Caco-2 (cell line): ENCODE results near the gene MRPS27. TPM values are rescaled to one million over a fixed set of nuclear protein-coding genes. Genes with fewer than 3 reads are reported as not detected.

Experiments used
- BruUV-seq: library from RNA; stranded (reverse); fragments of 400-500 nt; replicated peaks from 2 replicates; lab custom pipeline; 2021; lab: Mats Ljungman, UMichigan
- CTCF ChIA-PET: fragments of 300-600 bp; sonication (Branson Sonifier 250); formaldehyde crosslinking; loops from one replicate; lab custom pipeline; 2022; ENCODE audit warnings: antibody characterized with exemption; lab: Charles Lee
- POLR2A ChIA-PET: fragments of 300-600 bp; sonication (Branson Sonifier 250); formaldehyde crosslinking; loops from one replicate; lab custom pipeline; 2022; ENCODE audit warnings: antibody characterized with exemption; lab: Charles Lee
- DNase-seq, 2 experiments: peaks; one replicate each; pipeline versions ENCODE4 v3.0.0 to v3.0.0-alpha.2; 2020 to 2022
- H3K27me3 ChIP-seq: replicated peaks from 2 replicates; pipeline ENCODE4 v1.6.0; 2011; ENCODE audit warnings: low read length; ENCODE audit not compliant: control insufficient read depth, insufficient read depth
- H3K36me3 ChIP-seq: 2 replicates; pipeline ENCODE4 v1.5.1; 2011; ENCODE audit warnings: low read length; ENCODE audit not compliant: control insufficient read depth, insufficient read depth
- H3K4me1 ChIP-seq: fragments of 250-450 bp; sonication (Bioruptor Pico); 2 replicates; pipeline ENCODE4 v1.5.1; 2020; ENCODE audit warnings: mild to moderate bottlenecking
- H3K4me3 ChIP-seq: 2 replicates; pipeline ENCODE4 v1.5.1; 2011; ENCODE audit warnings: low read depth, mild to moderate bottlenecking, control low read depth, low read length
- H3K9me3 ChIP-seq: fragments of 250-450 bp; sonication (Bioruptor Pico); 2 replicates; pipeline ENCODE4 v1.5.1; 2020; ENCODE audit warnings: mild to moderate bottlenecking, moderate library complexity
- H3K27ac Mint-ChIP-seq: one replicate; pipeline ENCODE4 v1.8.0; 2022; ENCODE audit warnings: mixed read lengths; ENCODE audit not compliant: unreplicated experiment
- H3K27me3 Mint-ChIP-seq: one replicate; pipeline ENCODE4 v1.8.0; 2022; ENCODE audit warnings: mixed read lengths; ENCODE audit not compliant: insufficient read depth, unreplicated experiment
- H3K36me3 Mint-ChIP-seq: one replicate; pipeline ENCODE4 v1.8.0; 2022; ENCODE audit warnings: mild to moderate bottlenecking, mixed read lengths; ENCODE audit not compliant: insufficient read depth, unreplicated experiment
- H3K4me1 Mint-ChIP-seq: one replicate; pipeline ENCODE4 v1.8.0; 2022; ENCODE audit warnings: low read depth, mixed read lengths; ENCODE audit not compliant: unreplicated experiment
- H3K4me3 Mint-ChIP-seq: one replicate; pipeline ENCODE4 v1.8.0; 2022; ENCODE audit warnings: mild to moderate bottlenecking, moderate library complexity, mixed read lengths; ENCODE audit not compliant: unreplicated experiment
- H3K9me3 Mint-ChIP-seq: one replicate; pipeline ENCODE4 v1.8.0; 2022; ENCODE audit warnings: mixed read lengths; ENCODE audit not compliant: unreplicated experiment
- CTCF ChIP-seq, 2 experiments: fragments of 200-600 bp in 1 of 2; IDR thresholded peaks; 1 replicate in 1 of 2; 2 replicates in 1 of 2; pipeline versions ENCODE4 v1.5.1 to v1.8.0; 2011 to 2022; ENCODE audit warnings: antibody characterized with exemption in 1 of 2, control low read depth in 1 of 2, inconsistent platforms in 1 of 2, low read depth in 1 of 2, low read length in 1 of 2, mild to moderate bottlenecking in 1 of 2, moderate library complexity in 1 of 2; ENCODE audit not compliant: insufficient read depth in 1 of 2, severe bottlenecking in 1 of 2, unreplicated experiment in 1 of 2
- intact Hi-C: fragments of 100-400 bp; cut with micrococcal nuclease; formaldehyde crosslinking; loops from one replicate; pipeline ENCODE4 v1.10.0; 2022; ENCODE audit not compliant: unreplicated experiment
- total RNA-seq: library from RNA; stranded (reverse); gene quantifications from 2 replicates; pipeline ENCODE4 v1.2.3, GENCODE V29; 2022

The MRPS27 gene
- total RNA-seq, 1 experiment from 2014 or later: 71.1 TPM

GRCh38 chr5:72213482-72213881 is 106.6 kb downstream of the MRPS27 start:
- intact Hi-C loops: no loop called here

GRCh38 chr5:72212171-72212570 is 107.9 kb downstream of the MRPS27 start:
- Histone ChIP-seq H3K4me1 (no peaks in the 10 kb centered on the region), H3K36me3 (no peaks in the 10 kb centered on the region), H3K9me3 (no peaks in the 10 kb centered on the region), H3K27me3 (no peaks in the 10 kb centered on the region), H3K4me3 (no peak overlapping the region)
- Mint-ChIP-seq H3K27ac (no peak overlapping the region), H3K9me3 (no peaks in the 10 kb centered on the region), H3K36me3 (peaks cover 1% of the 10 kb centered on the region), H3K4me1 (peaks cover 8% of the 10 kb centered on the region), H3K4me3 (no peak overlapping the region), H3K27me3 (no peaks in the 10 kb centered on the region)
- BruUV-seq: no TSS peak
- DNase-seq: no peak
- POLR2A ChIA-PET: no interaction called here
- intact Hi-C loops: no loop called here
- no peak for TF ChIP-seq CTCF (IDR thresholded peaks at IDR 0.05; ENCODE audit: insufficient read depth in 1 of 2, low read depth in 1 of 2, low read length in 1 of 2, severe bottlenecking in 1 of 2, unreplicated experiment in 1 of 2)
- CTCF ChIA-PET: no interaction called here

More at GRCh38 chr5:72213482-72213881, 106.6 kb downstream of the MRPS27 start:
- TF ChIP-seq CTCF (IDR thresholded peaks at IDR 0.05; ENCODE audit: insufficient read depth in 1 of 2, low read depth in 1 of 2, low read length in 1 of 2, severe bottlenecking in 1 of 2, unreplicated experiment in 1 of 2): no peak
- Histone ChIP-seq H3K4me1 (no peaks in the 10 kb centered on the region), H3K36me3 (no peaks in the 10 kb centered on the region), H3K4me3 (no peak overlapping the region), H3K27me3 (no peaks in the 10 kb centered on the region), H3K9me3 (no peaks in the 10 kb centered on the region)
- no peaks in the 10 kb centered on the region for H3K9me3 Mint-ChIP-seq
- H3K27me3 Mint-ChIP-seq: no peaks in the 10 kb centered on the region
- BruUV-seq: no TSS peak
- H3K36me3 Mint-ChIP-seq: peaks cover 9% of the 10 kb centered on the region
- H3K4me1 Mint-ChIP-seq: peaks cover 8% of the 10 kb centered on the region
- no peak overlapping the region for H3K27ac Mint-ChIP-seq
- POLR2A ChIA-PET: no interaction called here
- no peak for DNase-seq
- CTCF ChIA-PET: no interaction called here
- H3K4me3 Mint-ChIP-seq: no peak overlapping the region

GRCh38 chr5:72210888-72211678 is 109.0 kb downstream of the MRPS27 start:
- Mint-ChIP-seq H3K9me3 (no peaks in the 10 kb centered on the region), H3K27ac (no peak overlapping the region)
- no peak for TF ChIP-seq CTCF (IDR thresholded peaks at IDR 0.05; ENCODE audit: insufficient read depth in 1 of 2, low read depth in 1 of 2, low read length in 1 of 2, severe bottlenecking in 1 of 2, unreplicated experiment in 1 of 2)

More at GRCh38 chr5:72210888-72211678, 109.0 kb downstream of the MRPS27 start:
- no TSS peak for BruUV-seq
- Histone ChIP-seq H3K9me3 (no peaks in the 10 kb centered on the region), H3K27me3 (no peaks in the 10 kb centered on the region), H3K36me3 (no peaks in the 10 kb centered on the region), H3K4me3 (no peak overlapping the region), H3K4me1 (no peaks in the 10 kb centered on the region)
- ChIA-PET POLR2A (no interaction called here), CTCF (no interaction called here)
- intact Hi-C loops: no loop called here
- Mint-ChIP-seq H3K36me3 (no peaks in the 10 kb centered on the region), H3K4me3 (no peak overlapping the region), H3K4me1 (peaks cover 8% of the 10 kb centered on the region), H3K27me3 (no peaks in the 10 kb centered on the region)
- no peak for DNase-seq
